Measurements from ENCODE around the gene ATP11A. TPM values are rescaled to one million over a fixed set of nuclear protein-coding genes. Genes with fewer than 3 reads are reported as not detected.

The ATP11A gene
- polyA plus RNA-seq, 4 donors, result 3.2 to 79.6 (median 9.5) TPM

GRCh38 chr13:112888238-112889111 lies 198.6 kb downstream of the ATP11A start:
- no peak for DNase-seq
- H3K4me3 ChIP-seq (ENCODE audit: low read depth in 1 of 3, low read length in 3 of 3), result no peak overlapping the region
- no peaks in the 10 kb centered on the region for H3K27me3 ChIP-seq (ENCODE audit: control insufficient read depth in 3 of 3, insufficient read depth in 3 of 3, low read length in 3 of 3)
- no peak for FAIRE-seq
- no peaks in the 10 kb centered on the region for H3K9me3 ChIP-seq (ENCODE audit: control insufficient read depth in 2 of 2, insufficient read depth in 1 of 2, low read depth in 1 of 2, low read length in 1 of 2)
- H3K36me3 ChIP-seq (ENCODE audit: control insufficient read depth in 3 of 3, insufficient read depth in 2 of 3, low read depth in 1 of 3, low read length in 3 of 3), result peaks cover 0 to 20% (median 0%) of the 10 kb centered on the region in 3 donors
- H3K4me1 ChIP-seq (ENCODE audit: control insufficient read depth in 3 of 3, insufficient read depth in 2 of 3, low read depth in 1 of 3, low read length in 2 of 3), result peaks cover 0 to 18% (median 0%) of the 10 kb centered on the region in 3 donors
- 76 to 88% (median 85%) methylated on average over 31 to 34 of the region's 34 CpGs for WGBS, 3 donors
- no peak overlapping the region for H3K27ac ChIP-seq (ENCODE audit: low read depth in 1 of 3, low read length in 2 of 3)

GRCh38 chr13:112889351-112890290 lies 199.8 kb downstream of the ATP11A start:
- peaks cover 0 to 23% (median 4%) of the 10 kb centered on the region in 3 donors for H3K4me1 ChIP-seq (ENCODE audit: control insufficient read depth in 3 of 3, insufficient read depth in 2 of 3, low read depth in 1 of 3, low read length in 2 of 3)
- no peaks in the 10 kb centered on the region for H3K9me3 ChIP-seq (ENCODE audit: control insufficient read depth in 2 of 2, insufficient read depth in 1 of 2, low read depth in 1 of 2, low read length in 1 of 2)
- H3K36me3 ChIP-seq (ENCODE audit: control insufficient read depth in 3 of 3, insufficient read depth in 2 of 3, low read depth in 1 of 3, low read length in 3 of 3), result peaks cover 0 to 17% (median 0%) of the 10 kb centered on the region in 3 donors
- no peak for FAIRE-seq
- no peak overlapping the region for H3K4me3 ChIP-seq (ENCODE audit: low read depth in 1 of 3, low read length in 3 of 3)
- H3K27ac ChIP-seq (ENCODE audit: low read depth in 1 of 3, low read length in 2 of 3), result no peak overlapping the region
- DNase-seq, result no peak
- 88 to 92% (median 91%) methylated on average over 42 of the region's 42 CpGs for WGBS, 3 donors
- peaks cover 0 to 1% (median 0%) of the 10 kb centered on the region in 3 donors for H3K27me3 ChIP-seq (ENCODE audit: control insufficient read depth in 3 of 3, insufficient read depth in 3 of 3, low read length in 3 of 3)

- no peak for DNase-seq
- WGBS, 3 donors, result 91% methylated on average over 25 to 27 of the region's 27 CpGs
- Histone ChIP-seq H3K4me3 (ENCODE audit: low read depth in 1 of 3, low read length in 3 of 3) (no peak overlapping the region), H3K4me1 (ENCODE audit: control insufficient read depth in 3 of 3, insufficient read depth in 2 of 3, low read depth in 1 of 3, low read length in 2 of 3) (peaks cover 2 to 30% (median 9%) of the 10 kb centered on the region in 3 donors), H3K27me3 (ENCODE audit: control insufficient read depth in 3 of 3, insufficient read depth in 3 of 3, low read length in 3 of 3) (peaks cover 0 to 4% (median 0%) of the 10 kb centered on the region in 3 donors), H3K27ac (ENCODE audit: low read depth in 1 of 3, low read length in 2 of 3) (no peak overlapping the region), H3K36me3 (ENCODE audit: control insufficient read depth in 3 of 3, insufficient read depth in 2 of 3, low read depth in 1 of 3, low read length in 3 of 3) (peaks cover 0 to 8% (median 0%) of the 10 kb centered on the region in 3 donors), H3K9me3 (ENCODE audit: control insufficient read depth in 2 of 2, insufficient read depth in 1 of 2, low read depth in 1 of 2, low read length in 1 of 2) (no peaks in the 10 kb centered on the region)
- no peak for FAIRE-seq
Measured at GRCh38 chr13:112890316-112891145, 200.7 kb downstream of the ATP11A start.

GRCh38 chr13:112891477-112892401 lies 201.9 kb downstream of the ATP11A start:
- H3K36me3 ChIP-seq (ENCODE audit: control insufficient read depth in 3 of 3, insufficient read depth in 2 of 3, low read depth in 1 of 3, low read length in 3 of 3), result peaks cover 0 to 6% (median 0%) of the 10 kb centered on the region in 3 donors
- no peaks in the 10 kb centered on the region for H3K9me3 ChIP-seq (ENCODE audit: control insufficient read depth in 2 of 2, insufficient read depth in 1 of 2, low read depth in 1 of 2, low read length in 1 of 2)
- H3K27me3 ChIP-seq (ENCODE audit: control insufficient read depth in 3 of 3, insufficient read depth in 3 of 3, low read length in 3 of 3), result peaks cover 0 to 4% (median 0%) of the 10 kb centered on the region in 3 donors
- WGBS, 3 donors, result 57 to 80% (median 69%) methylated on average over 40 of the region's 40 CpGs
- no peak for FAIRE-seq
- peaks cover 2 to 27% (median 9%) of the 10 kb centered on the region in 3 donors for H3K4me1 ChIP-seq (ENCODE audit: control insufficient read depth in 3 of 3, insufficient read depth in 2 of 3, low read depth in 1 of 3, low read length in 2 of 3)
- peak in 1 of 2 donors; percentile 26 for DNase-seq
- no peak overlapping the region for H3K4me3 ChIP-seq (ENCODE audit: low read depth in 1 of 3, low read length in 3 of 3)
- H3K27ac ChIP-seq (ENCODE audit: low read depth in 1 of 3, low read length in 2 of 3), result no peak overlapping the region

- H3K27me3 ChIP-seq (ENCODE audit: control insufficient read depth in 3 of 3, insufficient read depth in 3 of 3, low read length in 3 of 3), result peaks cover 0 to 4% (median 0%) of the 10 kb centered on the region in 3 donors
- FAIRE-seq (no peak), DNase-seq (peak; percentile 52 to 89)
- no peaks in the 10 kb centered on the region for H3K9me3 ChIP-seq (ENCODE audit: control insufficient read depth in 2 of 2, insufficient read depth in 1 of 2, low read depth in 1 of 2, low read length in 1 of 2)
- peaks cover 2 to 27% (median 9%) of the 10 kb centered on the region in 3 donors for H3K4me1 ChIP-seq (ENCODE audit: control insufficient read depth in 3 of 3, insufficient read depth in 2 of 3, low read depth in 1 of 3, low read length in 2 of 3)
- no peak overlapping the region for H3K4me3 ChIP-seq (ENCODE audit: low read depth in 1 of 3, low read length in 3 of 3)
- peaks cover 0 to 3% (median 0%) of the 10 kb centered on the region in 3 donors for H3K36me3 ChIP-seq (ENCODE audit: control insufficient read depth in 3 of 3, insufficient read depth in 2 of 3, low read depth in 1 of 3, low read length in 3 of 3)
- WGBS, 3 donors, result 9 to 20% (median 10%) methylated on average over 22 of the region's 22 CpGs
- H3K27ac ChIP-seq (ENCODE audit: low read depth in 1 of 3, low read length in 2 of 3), result peak overlapping the region in 1 of 3 donors; percentile 95
Measured at GRCh38 chr13:112892426-112893206, 202.8 kb downstream of the ATP11A start.

- Histone ChIP-seq H3K4me1 (ENCODE audit: control insufficient read depth in 3 of 3, insufficient read depth in 2 of 3, low read depth in 1 of 3, low read length in 2 of 3) (peaks cover 2 to 27% (median 9%) of the 10 kb centered on the region in 3 donors), H3K27me3 (ENCODE audit: control insufficient read depth in 3 of 3, insufficient read depth in 3 of 3, low read length in 3 of 3) (peaks cover 0 to 4% (median 0%) of the 10 kb centered on the region in 3 donors), H3K4me3 (ENCODE audit: low read depth in 1 of 3, low read length in 3 of 3) (no peak overlapping the region), H3K36me3 (ENCODE audit: control insufficient read depth in 3 of 3, insufficient read depth in 2 of 3, low read depth in 1 of 3, low read length in 3 of 3) (peaks cover 0 to 3% (median 0%) of the 10 kb centered on the region in 3 donors), H3K27ac (ENCODE audit: low read depth in 1 of 3, low read length in 2 of 3) (peak overlapping the region in 2 of 3 donors; percentile 60 to 95), H3K9me3 (ENCODE audit: control insufficient read depth in 2 of 2, insufficient read depth in 1 of 2, low read depth in 1 of 2, low read length in 1 of 2) (no peaks in the 10 kb centered on the region)
- FAIRE-seq (no peak), DNase-seq (no peak)
- WGBS, 3 donors, result 12 to 39% (median 28%) methylated on average over 7 of the region's 7 CpGs
Measured at GRCh38 chr13:112893207-112893569, 203.3 kb downstream of the ATP11A start.

All from small intestine (tissue), 7 donors.